Stomach (tissue), 4 donors: ENCODE results near the gene PRKCE.

Experiments
- EP300 ChIP-seq: sonication (generic); formaldehyde crosslinking; IDR thresholded peaks from one replicate; pipeline ENCODE4 v1.6.1; 2017; ENCODE audit warnings: antibody characterized with exemption
- POLR2A ChIP-seq, 4 donors: fragments of 450-650 bp; IDR thresholded peaks; one replicate each; pipeline ENCODE4 v1.6.1; 2016; ENCODE audit warnings: antibody characterized with exemption in 4 of 4, control low read depth in 2 of 4, mild to moderate bottlenecking in 1 of 4, moderate library complexity in 1 of 4

DNA sequence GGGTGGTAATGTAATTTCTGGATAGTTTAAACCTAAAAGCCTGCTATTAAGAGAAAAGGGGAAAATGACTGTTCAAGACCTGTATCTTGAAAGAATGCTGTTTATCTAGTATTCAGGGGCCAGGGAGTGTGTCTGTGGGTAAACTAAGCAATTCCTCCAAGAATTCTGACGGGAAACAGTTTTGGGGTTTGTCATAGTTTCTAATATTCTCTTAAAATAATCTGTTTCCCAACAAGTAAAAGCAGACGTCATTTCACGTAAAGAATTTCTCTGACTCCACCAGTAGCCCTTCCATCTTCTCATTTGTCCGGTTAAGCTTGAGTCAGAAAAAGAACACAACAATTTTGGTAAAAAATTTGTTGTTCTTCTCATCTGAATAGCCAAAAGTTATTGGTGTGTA is 413.7 kb downstream of the PRKCE start:
- TF ChIP-seq POLR2A (IDR thresholded peaks at IDR 0.05): no peak
- TF ChIP-seq EP300: no peak
